WTC11 (cell line): ENCODE results near the gene SNX2. TPM values are rescaled to one million over a fixed set of nuclear protein-coding genes. Genes with fewer than 3 reads are reported as not detected.

Experiments
- ATAC-seq: fragments of 200-7000 bp; cut with Tn5 transposase; 2 replicates; pipeline ENCODE4 v1.10.0; 2021; ENCODE audit warnings: mild to moderate bottlenecking, moderate library complexity
- CTCF ChIA-PET: fragments of 300-600 bp; sonication (Branson Sonifier 250); formaldehyde crosslinking; loops from one replicate; lab custom pipeline; 2021; ENCODE audit warnings: antibody characterized with exemption; lab: Charles Lee
- POLR2A ChIA-PET: fragments of 350-600 bp; sonication (Branson Sonifier 250); formaldehyde crosslinking; loops from one replicate; lab custom pipeline; 2021; ENCODE audit warnings: antibody characterized with exemption; lab: Charles Lee
- DNase-seq: peaks from one replicate; pipeline ENCODE4 v3.0.0; 2021; ENCODE audit warnings: low spot score
- H3K27ac Mint-ChIP-seq: 2 replicates; pipeline ENCODE4 v1.8.0; 2021; ENCODE audit warnings: mixed read lengths
- H3K27me3 Mint-ChIP-seq: 2 replicates; pipeline ENCODE4 v1.8.0; 2021; ENCODE audit warnings: low read depth, mild to moderate bottlenecking, moderate library complexity, mixed read lengths
- H3K36me3 Mint-ChIP-seq: 2 replicates; pipeline ENCODE4 v1.8.0; 2021; ENCODE audit warnings: mixed read lengths
- H3K4me1 Mint-ChIP-seq: 2 replicates; pipeline ENCODE4 v1.8.0; 2022; ENCODE audit warnings: mixed read lengths
- H3K4me3 Mint-ChIP-seq: 2 replicates; pipeline ENCODE4 v1.8.0; 2021; ENCODE audit warnings: mild to moderate bottlenecking, moderate library complexity, mixed read lengths
- H3K9me3 Mint-ChIP-seq: 2 replicates; pipeline ENCODE4 v1.8.0; 2021; ENCODE audit warnings: mixed read lengths
- CREM ChIP-seq: sonication (generic); formaldehyde crosslinking; IDR thresholded peaks from 2 replicates; pipeline ENCODE4 v1.8.1; 2022; ENCODE audit warnings: mild to moderate bottlenecking, missing genetic modification reagents, moderate library complexity
- GRHL2 ChIP-seq: fragments of 250-450 bp; sonication (Bioruptor Pico); IDR thresholded peaks from 2 replicates; pipeline ENCODE4 v1.8.0; 2022; ENCODE audit warnings: mild to moderate bottlenecking, moderate library complexity; ENCODE audit not compliant: insufficient replicate concordance, severe bottlenecking
- SMAD3 ChIP-seq: sonication (generic); formaldehyde crosslinking; IDR thresholded peaks from 2 replicates; pipeline ENCODE4 v1.8.0; 2022; ENCODE audit warnings: missing genetic modification reagents, mild to moderate bottlenecking, borderline replicate concordance
- TEAD1 ChIP-seq: sonication (generic); formaldehyde crosslinking; IDR thresholded peaks from 2 replicates; pipeline ENCODE4 v1.8.0; 2022; ENCODE audit warnings: mild to moderate bottlenecking, missing genetic modification reagents
- ZBTB21 ChIP-seq: sonication (generic); formaldehyde crosslinking; IDR thresholded peaks from 2 replicates; pipeline ENCODE4 v1.8.1; 2023; ENCODE audit warnings: mild to moderate bottlenecking, missing genetic modification reagents, borderline replicate concordance
- ZNF263 ChIP-seq: sonication (generic); formaldehyde crosslinking; IDR thresholded peaks from 2 replicates; pipeline ENCODE4 v1.8.1; 2022; ENCODE audit warnings: low read depth, mild to moderate bottlenecking, moderate library complexity, missing genetic modification reagents
- total RNA-seq: library from RNA; stranded (reverse); gene quantifications from 3 replicates; pipeline ENCODE4 v1.2.3, GENCODE V29; 2021
- TF ChIP-seq, protein P1 (sequence below): sonication (generic); formaldehyde crosslinking; conservative IDR thresholded peaks from 2 replicates; pipeline ENCODE4 v1.8.1; 2022; ENCODE audit warnings: mild to moderate bottlenecking, missing genetic modification reagents
- TF ChIP-seq, protein P2 (sequence below): fragments of 250-450 bp; sonication (Bioruptor Pico); IDR thresholded peaks from 2 replicates; pipeline ENCODE4 v2.1.2; 2022; ENCODE audit warnings: mild to moderate bottlenecking, moderate library complexity
- TF ChIP-seq, protein P3 (sequence below): fragments of 250-450 bp; sonication (Bioruptor Pico); IDR thresholded peaks from 2 replicates; pipeline ENCODE4 v1.9.0; 2021; ENCODE audit warnings: mild to moderate bottlenecking
- TF ChIP-seq, protein P4 (sequence below): sonication (generic); formaldehyde crosslinking; IDR thresholded peaks from 2 replicates; pipeline ENCODE4 v1.8.1; 2022; ENCODE audit warnings: missing genetic modification reagents, borderline replicate concordance
- TF ChIP-seq, protein P5 (sequence below): fragments of 250-450 bp; sonication (Bioruptor Pico); IDR thresholded peaks from 2 replicates; pipeline ENCODE4 v1.9.0; 2021; ENCODE audit warnings: mild to moderate bottlenecking, borderline replicate concordance
- TF ChIP-seq, protein P6 (sequence below): sonication (generic); formaldehyde crosslinking; IDR thresholded peaks from 2 replicates; pipeline ENCODE4 v1.8.1; 2022; ENCODE audit warnings: low read depth, mild to moderate bottlenecking, moderate library complexity, missing genetic modification reagents, borderline replicate concordance
- TF ChIP-seq, protein P7 (sequence below): fragments of 200-600 bp; IDR thresholded peaks from 2 replicates; pipeline ENCODE4 v1.8.0; 2022; ENCODE audit warnings: antibody characterized with exemption

The SNX2 gene
- total RNA-seq, 1 experiment from 2014 or later = 63.7 TPM

DNA sequence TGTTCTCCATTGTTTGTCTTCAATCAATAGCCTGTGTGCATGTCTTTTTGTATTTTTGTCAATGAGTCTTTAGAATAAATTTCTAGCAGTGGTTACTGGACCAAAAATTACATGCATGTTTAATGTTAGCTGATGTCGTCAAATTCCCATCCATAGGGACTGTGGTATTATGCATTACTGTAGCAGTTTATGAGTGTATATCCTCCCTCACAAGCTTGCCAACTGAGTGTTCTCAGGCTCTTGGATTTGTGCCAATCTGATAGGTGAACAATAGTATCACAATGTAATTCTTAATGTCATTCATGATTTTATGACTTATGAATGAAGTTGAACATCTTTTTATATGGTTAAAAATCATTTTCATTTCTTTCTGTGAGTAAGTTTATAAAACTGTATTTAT is 83.6 kb downstream of the SNX2 start (continued):
- TF ChIP-seq ZNF263 (CRISPR knock-in tag) = no peak

DNA sequence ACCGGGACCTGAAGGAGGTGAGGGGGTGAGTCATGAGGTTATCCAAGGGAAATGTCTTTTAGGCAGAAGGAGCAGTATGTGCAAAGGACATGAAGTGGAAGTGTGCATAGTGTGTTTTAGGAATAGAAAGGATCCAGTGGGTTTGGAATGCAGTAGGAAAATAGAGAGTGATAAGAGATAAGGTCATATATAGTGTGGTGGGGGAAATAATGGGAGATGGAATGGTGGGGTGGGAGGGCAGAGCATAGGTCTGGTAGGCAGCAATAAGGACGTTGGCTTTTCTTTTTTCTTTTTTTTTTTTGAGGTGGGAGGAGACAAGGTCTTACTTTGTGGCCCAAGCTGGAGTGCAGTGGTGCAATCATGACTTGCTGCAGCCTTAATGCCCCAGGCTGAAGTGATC is 88.4 kb downstream of the SNX2 start:
- no peaks in the 10 kb centered on the region for H3K36me3 Mint-ChIP-seq
- DNase-seq = no peak
- POLR2A ChIA-PET = interaction anchor here (0.7 kb wide), 1 partner anchor 252 kb away, joined by 3 read pairs; no protein-coding TSS in a partner anchor
- H3K9me3 Mint-ChIP-seq = no peaks in the 10 kb centered on the region
- H3K27me3 Mint-ChIP-seq = no peaks in the 10 kb centered on the region
- CTCF ChIA-PET = no interaction called here
- H3K4me3 Mint-ChIP-seq = no peak overlapping the region
- peaks cover 30% of the 10 kb centered on the region for H3K4me1 Mint-ChIP-seq
- TF ChIP-seq, protein P1, sequence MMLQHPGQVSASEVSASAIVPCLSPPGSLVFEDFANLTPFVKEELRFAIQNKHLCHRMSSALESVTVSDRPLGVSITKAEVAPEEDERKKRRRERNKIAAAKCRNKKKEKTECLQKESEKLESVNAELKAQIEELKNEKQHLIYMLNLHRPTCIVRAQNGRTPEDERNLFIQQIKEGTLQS (CRISPR knock-in tag) = no peak
- TF ChIP-seq, protein P2, sequence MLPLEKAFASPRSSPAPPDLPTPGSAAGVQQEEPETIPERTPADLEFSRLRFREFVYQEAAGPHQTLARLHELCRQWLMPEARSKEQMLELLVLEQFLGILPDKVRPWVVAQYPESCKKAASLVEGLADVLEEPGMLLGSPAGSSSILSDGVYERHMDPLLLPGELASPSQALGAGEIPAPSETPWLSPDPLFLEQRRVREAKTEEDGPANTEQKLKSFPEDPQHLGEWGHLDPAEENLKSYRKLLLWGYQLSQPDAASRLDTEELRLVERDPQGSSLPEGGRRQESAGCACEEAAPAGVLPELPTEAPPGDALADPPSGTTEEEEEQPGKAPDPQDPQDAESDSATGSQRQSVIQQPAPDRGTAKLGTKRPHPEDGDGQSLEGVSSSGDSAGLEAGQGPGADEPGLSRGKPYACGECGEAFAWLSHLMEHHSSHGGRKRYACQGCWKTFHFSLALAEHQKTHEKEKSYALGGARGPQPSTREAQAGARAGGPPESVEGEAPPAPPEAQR = no peak
- TF ChIP-seq, protein P3, sequence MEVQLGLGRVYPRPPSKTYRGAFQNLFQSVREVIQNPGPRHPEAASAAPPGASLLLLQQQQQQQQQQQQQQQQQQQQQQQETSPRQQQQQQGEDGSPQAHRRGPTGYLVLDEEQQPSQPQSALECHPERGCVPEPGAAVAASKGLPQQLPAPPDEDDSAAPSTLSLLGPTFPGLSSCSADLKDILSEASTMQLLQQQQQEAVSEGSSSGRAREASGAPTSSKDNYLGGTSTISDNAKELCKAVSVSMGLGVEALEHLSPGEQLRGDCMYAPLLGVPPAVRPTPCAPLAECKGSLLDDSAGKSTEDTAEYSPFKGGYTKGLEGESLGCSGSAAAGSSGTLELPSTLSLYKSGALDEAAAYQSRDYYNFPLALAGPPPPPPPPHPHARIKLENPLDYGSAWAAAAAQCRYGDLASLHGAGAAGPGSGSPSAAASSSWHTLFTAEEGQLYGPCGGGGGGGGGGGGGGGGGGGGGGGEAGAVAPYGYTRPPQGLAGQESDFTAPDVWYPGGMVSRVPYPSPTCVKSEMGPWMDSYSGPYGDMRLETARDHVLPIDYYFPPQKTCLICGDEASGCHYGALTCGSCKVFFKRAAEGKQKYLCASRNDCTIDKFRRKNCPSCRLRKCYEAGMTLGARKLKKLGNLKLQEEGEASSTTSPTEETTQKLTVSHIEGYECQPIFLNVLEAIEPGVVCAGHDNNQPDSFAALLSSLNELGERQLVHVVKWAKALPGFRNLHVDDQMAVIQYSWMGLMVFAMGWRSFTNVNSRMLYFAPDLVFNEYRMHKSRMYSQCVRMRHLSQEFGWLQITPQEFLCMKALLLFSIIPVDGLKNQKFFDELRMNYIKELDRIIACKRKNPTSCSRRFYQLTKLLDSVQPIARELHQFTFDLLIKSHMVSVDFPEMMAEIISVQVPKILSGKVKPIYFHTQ (CRISPR knock-in tag) = no peak
- TF ChIP-seq CREM (CRISPR knock-in tag) = no peak
- no peak for TF ChIP-seq SMAD3 (CRISPR knock-in tag)
- TF ChIP-seq, protein P4, sequence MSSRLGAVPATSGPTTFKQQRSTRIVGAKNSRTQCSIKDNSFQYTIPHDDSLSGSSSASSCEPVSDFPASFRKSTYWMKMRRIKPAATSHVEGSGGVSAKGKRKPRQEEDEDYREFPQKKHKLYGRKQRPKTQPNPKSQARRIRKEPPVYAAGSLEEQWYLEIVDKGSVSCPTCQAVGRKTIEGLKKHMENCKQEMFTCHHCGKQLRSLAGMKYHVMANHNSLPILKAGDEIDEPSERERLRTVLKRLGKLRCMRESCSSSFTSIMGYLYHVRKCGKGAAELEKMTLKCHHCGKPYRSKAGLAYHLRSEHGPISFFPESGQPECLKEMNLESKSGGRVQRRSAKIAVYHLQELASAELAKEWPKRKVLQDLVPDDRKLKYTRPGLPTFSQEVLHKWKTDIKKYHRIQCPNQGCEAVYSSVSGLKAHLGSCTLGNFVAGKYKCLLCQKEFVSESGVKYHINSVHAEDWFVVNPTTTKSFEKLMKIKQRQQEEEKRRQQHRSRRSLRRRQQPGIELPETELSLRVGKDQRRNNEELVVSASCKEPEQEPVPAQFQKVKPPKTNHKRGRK (CRISPR knock-in tag) = no peak
- no peak for TF ChIP-seq GRHL2 (CRISPR knock-in tag)
- TF ChIP-seq, protein P5, sequence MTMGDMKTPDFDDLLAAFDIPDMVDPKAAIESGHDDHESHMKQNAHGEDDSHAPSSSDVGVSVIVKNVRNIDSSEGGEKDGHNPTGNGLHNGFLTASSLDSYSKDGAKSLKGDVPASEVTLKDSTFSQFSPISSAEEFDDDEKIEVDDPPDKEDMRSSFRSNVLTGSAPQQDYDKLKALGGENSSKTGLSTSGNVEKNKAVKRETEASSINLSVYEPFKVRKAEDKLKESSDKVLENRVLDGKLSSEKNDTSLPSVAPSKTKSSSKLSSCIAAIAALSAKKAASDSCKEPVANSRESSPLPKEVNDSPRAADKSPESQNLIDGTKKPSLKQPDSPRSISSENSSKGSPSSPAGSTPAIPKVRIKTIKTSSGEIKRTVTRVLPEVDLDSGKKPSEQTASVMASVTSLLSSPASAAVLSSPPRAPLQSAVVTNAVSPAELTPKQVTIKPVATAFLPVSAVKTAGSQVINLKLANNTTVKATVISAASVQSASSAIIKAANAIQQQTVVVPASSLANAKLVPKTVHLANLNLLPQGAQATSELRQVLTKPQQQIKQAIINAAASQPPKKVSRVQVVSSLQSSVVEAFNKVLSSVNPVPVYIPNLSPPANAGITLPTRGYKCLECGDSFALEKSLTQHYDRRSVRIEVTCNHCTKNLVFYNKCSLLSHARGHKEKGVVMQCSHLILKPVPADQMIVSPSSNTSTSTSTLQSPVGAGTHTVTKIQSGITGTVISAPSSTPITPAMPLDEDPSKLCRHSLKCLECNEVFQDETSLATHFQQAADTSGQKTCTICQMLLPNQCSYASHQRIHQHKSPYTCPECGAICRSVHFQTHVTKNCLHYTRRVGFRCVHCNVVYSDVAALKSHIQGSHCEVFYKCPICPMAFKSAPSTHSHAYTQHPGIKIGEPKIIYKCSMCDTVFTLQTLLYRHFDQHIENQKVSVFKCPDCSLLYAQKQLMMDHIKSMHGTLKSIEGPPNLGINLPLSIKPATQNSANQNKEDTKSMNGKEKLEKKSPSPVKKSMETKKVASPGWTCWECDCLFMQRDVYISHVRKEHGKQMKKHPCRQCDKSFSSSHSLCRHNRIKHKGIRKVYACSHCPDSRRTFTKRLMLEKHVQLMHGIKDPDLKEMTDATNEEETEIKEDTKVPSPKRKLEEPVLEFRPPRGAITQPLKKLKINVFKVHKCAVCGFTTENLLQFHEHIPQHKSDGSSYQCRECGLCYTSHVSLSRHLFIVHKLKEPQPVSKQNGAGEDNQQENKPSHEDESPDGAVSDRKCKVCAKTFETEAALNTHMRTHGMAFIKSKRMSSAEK (CRISPR knock-in tag) = no peak
- TF ChIP-seq ZBTB21 = no peak
- no peak for TF ChIP-seq TEAD1 (CRISPR knock-in tag)
- TF ChIP-seq, protein P6, sequence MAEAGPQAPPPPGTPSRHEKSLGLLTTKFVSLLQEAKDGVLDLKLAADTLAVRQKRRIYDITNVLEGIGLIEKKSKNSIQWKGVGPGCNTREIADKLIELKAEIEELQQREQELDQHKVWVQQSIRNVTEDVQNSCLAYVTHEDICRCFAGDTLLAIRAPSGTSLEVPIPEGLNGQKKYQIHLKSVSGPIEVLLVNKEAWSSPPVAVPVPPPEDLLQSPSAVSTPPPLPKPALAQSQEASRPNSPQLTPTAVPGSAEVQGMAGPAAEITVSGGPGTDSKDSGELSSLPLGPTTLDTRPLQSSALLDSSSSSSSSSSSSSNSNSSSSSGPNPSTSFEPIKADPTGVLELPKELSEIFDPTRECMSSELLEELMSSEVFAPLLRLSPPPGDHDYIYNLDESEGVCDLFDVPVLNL (CRISPR knock-in tag) = no peak
- TF ChIP-seq, protein P7, sequence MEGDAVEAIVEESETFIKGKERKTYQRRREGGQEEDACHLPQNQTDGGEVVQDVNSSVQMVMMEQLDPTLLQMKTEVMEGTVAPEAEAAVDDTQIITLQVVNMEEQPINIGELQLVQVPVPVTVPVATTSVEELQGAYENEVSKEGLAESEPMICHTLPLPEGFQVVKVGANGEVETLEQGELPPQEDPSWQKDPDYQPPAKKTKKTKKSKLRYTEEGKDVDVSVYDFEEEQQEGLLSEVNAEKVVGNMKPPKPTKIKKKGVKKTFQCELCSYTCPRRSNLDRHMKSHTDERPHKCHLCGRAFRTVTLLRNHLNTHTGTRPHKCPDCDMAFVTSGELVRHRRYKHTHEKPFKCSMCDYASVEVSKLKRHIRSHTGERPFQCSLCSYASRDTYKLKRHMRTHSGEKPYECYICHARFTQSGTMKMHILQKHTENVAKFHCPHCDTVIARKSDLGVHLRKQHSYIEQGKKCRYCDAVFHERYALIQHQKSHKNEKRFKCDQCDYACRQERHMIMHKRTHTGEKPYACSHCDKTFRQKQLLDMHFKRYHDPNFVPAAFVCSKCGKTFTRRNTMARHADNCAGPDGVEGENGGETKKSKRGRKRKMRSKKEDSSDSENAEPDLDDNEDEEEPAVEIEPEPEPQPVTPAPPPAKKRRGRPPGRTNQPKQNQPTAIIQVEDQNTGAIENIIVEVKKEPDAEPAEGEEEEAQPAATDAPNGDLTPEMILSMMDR = no peak
- TF ChIP-seq, all 79 proteins: peak for 0
- no peak for ATAC-seq
- H3K27ac Mint-ChIP-seq = no peak overlapping the region
